Fibroblast of villous mesenchyme (primary cell): ENCODE measurements around the gene MBD4. TPM values are rescaled to one million over a fixed set of nuclear protein-coding genes. Genes with fewer than 3 reads are reported as not detected.
A peak's percentile ranks its signal among the peaks of the same experiment; 100 is the strongest.

Experiments used
- DNase-seq: peaks from one replicate; pipeline ENCODE4 v3.0.0-alpha.2; 2010; ENCODE audit warnings: low read depth
- H3K4me3 ChIP-seq: 2 replicates; pipeline ENCODE4 v1.5.1; 2011; ENCODE audit warnings: low read depth, mild to moderate bottlenecking, low read length
- CTCF ChIP-seq: IDR thresholded peaks from 2 replicates; pipeline ENCODE4 v1.5.1; 2012; ENCODE audit warnings: low read depth, mild to moderate bottlenecking, low read length; ENCODE audit not compliant: insufficient read depth
- total RNA-seq: library from RNA; depleted of rRNA; stranded (reverse); fragments of >200 nt; gene quantifications from 2 replicates; pipeline ENCODE4 v1.2.3, GENCODE V29; 2012

MBD4 gene
- total RNA-seq, 1 donor: 32.0 TPM

GRCh38 chr3:129425213-129425612 is 14.5 kb downstream of the MBD4 start:
- no peak for DNase-seq
- no peak for TF ChIP-seq CTCF
- no peak overlapping the region for H3K4me3 ChIP-seq

- no peak for TF ChIP-seq CTCF
- no peak overlapping the region for H3K4me3 ChIP-seq
- peak; percentile 54 for DNase-seq
Observed at GRCh38 chr3:129424185-129424841, 15.4 kb downstream of the MBD4 start.

GRCh38 chr3:129422897-129423296 is 16.9 kb downstream of the MBD4 start:
- no peak overlapping the region for H3K4me3 ChIP-seq
- TF ChIP-seq CTCF: no peak
- DNase-seq: no peak

- no peak overlapping the region for H3K4me3 ChIP-seq
- TF ChIP-seq CTCF: peak; percentile 53
- no peak for DNase-seq
Observed at GRCh38 chr3:129421988-129422745, 17.6 kb downstream of the MBD4 start.

GRCh38 chr3:129421236-129421883 is 18.4 kb downstream of the MBD4 start:
- H3K4me3 ChIP-seq: no peak overlapping the region
- no peak for DNase-seq
- TF ChIP-seq CTCF: no peak

- no peak overlapping the region for H3K4me3 ChIP-seq
- no peak for TF ChIP-seq CTCF
- DNase-seq: no peak
Observed at GRCh38 chr3:129419476-129419875, 20.3 kb downstream of the MBD4 start.
